Measurements from ENCODE around the gene C16orf74.

C16orf74 gene

DNA sequence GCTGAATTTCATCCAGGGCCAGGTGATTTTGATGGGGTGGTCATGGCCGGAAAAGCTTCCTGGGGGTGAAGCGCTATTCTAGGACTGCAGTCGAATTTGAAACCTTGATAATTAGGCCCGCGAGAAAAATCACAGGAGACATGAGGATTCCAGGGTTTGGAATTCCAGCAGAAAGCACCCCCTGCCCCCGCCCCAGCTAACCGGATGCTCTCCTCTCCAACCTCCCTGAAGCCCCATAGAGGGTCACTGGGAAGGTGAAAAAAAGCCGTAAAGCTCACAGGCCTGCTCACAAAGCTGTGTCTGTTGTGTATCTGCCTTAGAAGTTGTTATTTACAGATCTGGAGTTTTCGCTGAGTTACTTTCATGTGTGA is 61.0 kb downstream of the C16orf74 start:
- Histone ChIP-seq H3K27me3 (ENCODE audit: control insufficient read depth, low read length) (peaks cover 23% of the 10 kb centered on the region), H3F3A (ENCODE audit: control insufficient read depth, insufficient read depth) (peaks cover 17% of the 10 kb centered on the region), H4K20me1 (ENCODE audit: control insufficient read depth, insufficient read depth, low read depth, low read length) (0 out of 2 replicates have a peak, but pooled peaks cover 8% of the 10 kb centered on the region), H3K36me3 (ENCODE audit: control insufficient read depth, low read length) (peaks cover 33% of the 10 kb centered on the region), H3K9me2 (replicated peaks; ENCODE audit: control insufficient read depth, low read length) (no peaks in the 10 kb centered on the region), H3K4me3 (ENCODE audit: low read length) (no peak overlapping the region), H3K79me2 (ENCODE audit: control insufficient read depth, low read length) (peaks cover 37% of the 10 kb centered on the region), H3K4me1 (ENCODE audit: control insufficient read depth, low read length) (peaks cover 35% of the 10 kb centered on the region), H3K4me2 (ENCODE audit: low read length) (peak overlapping the region; percentile 68; the same call in 1 of the 2 replicates), H3K9me3 (ENCODE audit: control insufficient read depth, insufficient read depth, low read length) (no peaks in the 10 kb centered on the region), H3K27ac (ENCODE audit: low read depth, low read length) (no peak overlapping the region)
- TF ChIP-seq EZH2phosphoT487 (IDR thresholded peaks at IDR 0.05; ENCODE audit: borderline replicate concordance, low read length): no peak
- TF ChIP-seq, protein P1, sequence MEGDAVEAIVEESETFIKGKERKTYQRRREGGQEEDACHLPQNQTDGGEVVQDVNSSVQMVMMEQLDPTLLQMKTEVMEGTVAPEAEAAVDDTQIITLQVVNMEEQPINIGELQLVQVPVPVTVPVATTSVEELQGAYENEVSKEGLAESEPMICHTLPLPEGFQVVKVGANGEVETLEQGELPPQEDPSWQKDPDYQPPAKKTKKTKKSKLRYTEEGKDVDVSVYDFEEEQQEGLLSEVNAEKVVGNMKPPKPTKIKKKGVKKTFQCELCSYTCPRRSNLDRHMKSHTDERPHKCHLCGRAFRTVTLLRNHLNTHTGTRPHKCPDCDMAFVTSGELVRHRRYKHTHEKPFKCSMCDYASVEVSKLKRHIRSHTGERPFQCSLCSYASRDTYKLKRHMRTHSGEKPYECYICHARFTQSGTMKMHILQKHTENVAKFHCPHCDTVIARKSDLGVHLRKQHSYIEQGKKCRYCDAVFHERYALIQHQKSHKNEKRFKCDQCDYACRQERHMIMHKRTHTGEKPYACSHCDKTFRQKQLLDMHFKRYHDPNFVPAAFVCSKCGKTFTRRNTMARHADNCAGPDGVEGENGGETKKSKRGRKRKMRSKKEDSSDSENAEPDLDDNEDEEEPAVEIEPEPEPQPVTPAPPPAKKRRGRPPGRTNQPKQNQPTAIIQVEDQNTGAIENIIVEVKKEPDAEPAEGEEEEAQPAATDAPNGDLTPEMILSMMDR (IDR thresholded peaks at IDR 0.05; ENCODE audit: low read depth, low read length, poor library complexity, severe bottlenecking): no peak

- Histone ChIP-seq H3K27ac (ENCODE audit: low read depth, low read length) (no peak overlapping the region), H3K27me3 (ENCODE audit: control insufficient read depth, low read length) (peaks cover 21% of the 10 kb centered on the region), H4K20me1 (ENCODE audit: control insufficient read depth, insufficient read depth, low read depth, low read length) (0 out of 2 replicates have a peak, but pooled peaks cover 8% of the 10 kb centered on the region), H3K79me2 (ENCODE audit: control insufficient read depth, low read length) (peaks cover 43% of the 10 kb centered on the region), H3K36me3 (ENCODE audit: control insufficient read depth, low read length) (peaks cover 38% of the 10 kb centered on the region), H3F3A (ENCODE audit: control insufficient read depth, insufficient read depth) (peaks cover 20% of the 10 kb centered on the region), H3K4me3 (ENCODE audit: low read length) (peak overlapping the region; percentile 58), H3K4me1 (ENCODE audit: control insufficient read depth, low read length) (peaks cover 41% of the 10 kb centered on the region), H3K9me2 (replicated peaks; ENCODE audit: control insufficient read depth, low read length) (no peaks in the 10 kb centered on the region), H3K9me3 (ENCODE audit: control insufficient read depth, insufficient read depth, low read length) (no peaks in the 10 kb centered on the region), H3K4me2 (ENCODE audit: low read length) (peak overlapping the region; percentile 68)
- TF ChIP-seq EZH2phosphoT487 (IDR thresholded peaks at IDR 0.05; ENCODE audit: borderline replicate concordance, low read length): no peak
- TF ChIP-seq, protein P1 (IDR thresholded peaks at IDR 0.05; ENCODE audit: low read depth, low read length, poor library complexity, severe bottlenecking): no peak
Observed at GRCh38 chr16:85689285-85689949, 61.5 kb downstream of the C16orf74 start.

- H3K9me3 ChIP-seq (ENCODE audit: control insufficient read depth, insufficient read depth, low read length): no peaks in the 10 kb centered on the region
- TF ChIP-seq, protein P1 (IDR thresholded peaks at IDR 0.05; ENCODE audit: low read depth, low read length, poor library complexity, severe bottlenecking): no peak
- no peak for TF ChIP-seq EZH2phosphoT487 (IDR thresholded peaks at IDR 0.05; ENCODE audit: borderline replicate concordance, low read length)
- H3K4me3 ChIP-seq (ENCODE audit: low read length): peak within 1 kb of the TSS; percentile 98
- peak within 1 kb of the TSS; percentile 90 for H3K27ac ChIP-seq (ENCODE audit: low read depth, low read length)
- H3K4me1 ChIP-seq (ENCODE audit: control insufficient read depth, low read length): peaks cover 44% of the 10 kb centered on the region
- peaks cover 49% of the 10 kb centered on the region for H3K79me2 ChIP-seq (ENCODE audit: control insufficient read depth, low read length)
- peaks cover 13% of the 10 kb centered on the region; the same call in 1 of the 2 replicates for H4K20me1 ChIP-seq (ENCODE audit: control insufficient read depth, insufficient read depth, low read depth, low read length)
- peaks cover 45% of the 10 kb centered on the region for H3K36me3 ChIP-seq (ENCODE audit: control insufficient read depth, low read length)
- H3K4me2 ChIP-seq (ENCODE audit: low read length): peak within 1 kb of the TSS; percentile 93
- H3K27me3 ChIP-seq (ENCODE audit: control insufficient read depth, low read length): peaks cover 21% of the 10 kb centered on the region
- H3F3A ChIP-seq (ENCODE audit: control insufficient read depth, insufficient read depth): peaks cover 21% of the 10 kb centered on the region
- no peaks in the 10 kb centered on the region for H3K9me2 ChIP-seq (replicated peaks; ENCODE audit: control insufficient read depth, low read length)
Observed at GRCh38 chr16:85688586-85689284, 62.2 kb downstream of the C16orf74 start, which contains the start of gene GINS2. Gene GINS2, minus strand, starts transcription at chr16:85688954. Its CDS starts 56 bp downstream, at chr16:85688898.
